ENCODE measurements around the gene EXOC4. TPM values are rescaled to one million over a fixed set of nuclear protein-coding genes. Genes with fewer than 3 reads are reported as not detected.

Gene EXOC4
- total RNA-seq, 1 experiment from 2014 or later, result 66.2 TPM

DNA sequence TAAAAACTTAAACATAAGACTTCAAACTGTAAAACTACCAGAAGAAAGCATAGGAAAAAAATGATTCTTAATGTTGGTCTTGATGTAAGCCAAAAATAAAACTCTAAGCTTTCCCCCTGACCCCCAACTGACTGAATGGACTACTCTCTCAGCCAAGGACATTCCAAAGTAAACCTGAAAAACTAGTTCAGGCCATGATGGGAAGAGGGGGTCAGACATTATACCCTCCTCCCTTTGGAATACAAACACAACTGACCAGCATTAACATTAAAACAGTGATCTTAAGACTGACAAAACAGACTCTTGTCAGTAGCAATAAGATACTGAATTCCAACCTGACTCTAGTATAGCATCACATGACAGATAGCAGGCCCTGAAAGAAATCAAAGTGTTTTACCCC, 860.8 kb downstream of the EXOC4 start:
- intact Hi-C loops (cut with micrococcal nuclease; ENCODE audit: unreplicated experiment), result loop anchor here (2.0 kb wide), 1 partner anchor 15 kb away; no protein-coding TSS in a partner anchor
- DNase-seq, result no peak
- Mint-ChIP-seq H3K27ac (ENCODE audit: unreplicated experiment) (no peak overlapping the region), H3K9me3 (ENCODE audit: unreplicated experiment) (peaks cover 13% of the 10 kb centered on the region), H3K27me3 (ENCODE audit: insufficient read depth, unreplicated experiment) (peaks cover 3% of the 10 kb centered on the region), H3K4me3 (ENCODE audit: unreplicated experiment) (no peak overlapping the region), H3K4me1 (ENCODE audit: low read depth, unreplicated experiment) (no peaks in the 10 kb centered on the region), H3K36me3 (ENCODE audit: insufficient read depth, unreplicated experiment) (no peaks in the 10 kb centered on the region)
- CTCF ChIA-PET, result no interaction called here
- Histone ChIP-seq H3K27me3 (replicated peaks; ENCODE audit: control insufficient read depth, insufficient read depth, low read length) (no peaks in the 10 kb centered on the region), H3K9me3 (no peaks in the 10 kb centered on the region), H3K4me1 (no peaks in the 10 kb centered on the region), H3K4me3 (ENCODE audit: low read depth, low read length) (no peak overlapping the region), H3K36me3 (ENCODE audit: control insufficient read depth, insufficient read depth, low read length) (no peaks in the 10 kb centered on the region)
- TF ChIP-seq, protein P1, sequence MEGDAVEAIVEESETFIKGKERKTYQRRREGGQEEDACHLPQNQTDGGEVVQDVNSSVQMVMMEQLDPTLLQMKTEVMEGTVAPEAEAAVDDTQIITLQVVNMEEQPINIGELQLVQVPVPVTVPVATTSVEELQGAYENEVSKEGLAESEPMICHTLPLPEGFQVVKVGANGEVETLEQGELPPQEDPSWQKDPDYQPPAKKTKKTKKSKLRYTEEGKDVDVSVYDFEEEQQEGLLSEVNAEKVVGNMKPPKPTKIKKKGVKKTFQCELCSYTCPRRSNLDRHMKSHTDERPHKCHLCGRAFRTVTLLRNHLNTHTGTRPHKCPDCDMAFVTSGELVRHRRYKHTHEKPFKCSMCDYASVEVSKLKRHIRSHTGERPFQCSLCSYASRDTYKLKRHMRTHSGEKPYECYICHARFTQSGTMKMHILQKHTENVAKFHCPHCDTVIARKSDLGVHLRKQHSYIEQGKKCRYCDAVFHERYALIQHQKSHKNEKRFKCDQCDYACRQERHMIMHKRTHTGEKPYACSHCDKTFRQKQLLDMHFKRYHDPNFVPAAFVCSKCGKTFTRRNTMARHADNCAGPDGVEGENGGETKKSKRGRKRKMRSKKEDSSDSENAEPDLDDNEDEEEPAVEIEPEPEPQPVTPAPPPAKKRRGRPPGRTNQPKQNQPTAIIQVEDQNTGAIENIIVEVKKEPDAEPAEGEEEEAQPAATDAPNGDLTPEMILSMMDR (IDR thresholded peaks at IDR 0.05; ENCODE audit: insufficient read depth in 1 of 2, low read depth in 1 of 2, low read length in 1 of 2, severe bottlenecking in 1 of 2, unreplicated experiment in 1 of 2), result no peak
- POLR2A ChIA-PET, result no interaction called here
- no TSS peak for BruUV-seq (replicated peaks)

DNA sequence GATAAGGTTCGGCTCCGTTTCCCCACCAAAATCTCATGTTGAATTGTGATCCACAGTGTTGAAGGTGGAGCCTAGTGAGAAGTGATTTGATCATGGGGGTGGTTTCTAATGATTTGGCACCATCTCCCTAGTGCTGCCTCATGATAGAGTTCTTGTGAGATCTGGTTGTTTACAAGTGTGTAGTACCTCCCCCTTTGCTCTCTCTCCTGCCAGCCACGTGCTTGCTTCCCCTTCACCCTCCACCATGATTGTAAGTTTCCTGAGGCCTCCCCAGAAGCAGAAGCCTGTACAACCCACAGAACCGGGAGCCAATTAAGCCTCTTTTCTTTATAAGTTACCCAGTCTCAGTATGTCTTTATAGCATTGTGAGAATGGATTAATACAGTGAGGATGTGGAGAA, 862.1 kb downstream of the EXOC4 start:
- H3K9me3 Mint-ChIP-seq (ENCODE audit: unreplicated experiment), result peaks cover 13% of the 10 kb centered on the region
- H3K27me3 Mint-ChIP-seq (ENCODE audit: insufficient read depth, unreplicated experiment), result peaks cover 3% of the 10 kb centered on the region
- H3K4me1 Mint-ChIP-seq (ENCODE audit: low read depth, unreplicated experiment), result no peaks in the 10 kb centered on the region
- no peak overlapping the region for H3K27ac Mint-ChIP-seq (ENCODE audit: unreplicated experiment)
- TF ChIP-seq, protein P1 (IDR thresholded peaks at IDR 0.05; ENCODE audit: insufficient read depth in 1 of 2, low read depth in 1 of 2, low read length in 1 of 2, severe bottlenecking in 1 of 2, unreplicated experiment in 1 of 2), result no peak
- ChIA-PET POLR2A (no interaction called here), CTCF (no interaction called here)
- DNase-seq, result no peak
- Histone ChIP-seq H3K4me1 (no peaks in the 10 kb centered on the region), H3K36me3 (ENCODE audit: control insufficient read depth, insufficient read depth, low read length) (no peaks in the 10 kb centered on the region), H3K27me3 (replicated peaks; ENCODE audit: control insufficient read depth, insufficient read depth, low read length) (no peaks in the 10 kb centered on the region), H3K4me3 (ENCODE audit: low read depth, low read length) (no peak overlapping the region), H3K9me3 (no peaks in the 10 kb centered on the region)
- BruUV-seq (replicated peaks), result no TSS peak
- no peaks in the 10 kb centered on the region for H3K36me3 Mint-ChIP-seq (ENCODE audit: insufficient read depth, unreplicated experiment)
- no peak overlapping the region for H3K4me3 Mint-ChIP-seq (ENCODE audit: unreplicated experiment)
- intact Hi-C loops (cut with micrococcal nuclease; ENCODE audit: unreplicated experiment), result loop anchor here (2.0 kb wide), 1 partner anchor 16 kb away; no protein-coding TSS in a partner anchor

Small RNAs within 50 kb of the gene (microRNA-seq; reads per million reads assigned to microRNA genes)
- gene MIR6133, result not detected

Other genes starting within 250 kb of the EXOC4 start
- 97.8 and 102 TPM in 2 replicates for gene CHCHD3, start 171.0 kb upstream of the EXOC4 start, total RNA-seq (2022)